Keratinocyte (primary cell): Measurements from ENCODE around the gene KIAA1958. TPM values are rescaled to one million over a fixed set of nuclear protein-coding genes. Genes with fewer than 3 reads are reported as not detected.
A peak's percentile ranks its signal among the peaks of the same experiment; 100 is the strongest.

Experiments used
- DNase-seq: peaks from one replicate; pipeline ENCODE4 v3.0.0-alpha.2; 2011; ENCODE audit warnings: low read depth, missing footprints, low spot score
- FAIRE-seq: peaks from 2 replicates; lab custom pipeline; 2011; peaks lifted over from hg19 to GRCh38; lab: Jason Lieb, UNC
- H2AFZ ChIP-seq: 2 replicates; pipeline ENCODE4 v1.6.0; 2012; ENCODE audit warnings: low read length, control low read depth, inconsistent platforms; ENCODE audit not compliant: control insufficient read depth
- H3K27ac ChIP-seq: 2 replicates; pipeline ENCODE4 v1.5.1; 2011; ENCODE audit warnings: low read length; ENCODE audit not compliant: control insufficient read depth, insufficient read depth
- H3K27me3 ChIP-seq: 3 replicates; pipeline ENCODE4 v1.6.0; 2011; ENCODE audit warnings: low read length; ENCODE audit not compliant: control insufficient read depth, insufficient read depth; ENCODE audit errors: extremely low read depth
- H3K36me3 ChIP-seq, 2 experiments: 2 replicates in 1 of 2; 3 replicates in 1 of 2; pipeline ENCODE4 v1.5.1; 2011; ENCODE audit warnings: low read length in 2 of 2, mild to moderate bottlenecking in 1 of 2; ENCODE audit not compliant: control insufficient read depth in 2 of 2, insufficient read depth in 2 of 2; ENCODE audit errors: extremely low read depth in 1 of 2
- H3K4me1 ChIP-seq: 3 replicates; pipeline ENCODE4 v1.5.1; 2011; ENCODE audit warnings: low read length; ENCODE audit not compliant: control insufficient read depth, insufficient read depth; ENCODE audit errors: extremely low read depth
- H3K4me2 ChIP-seq: 3 replicates; pipeline ENCODE4 v1.6.0; 2011; ENCODE audit warnings: low read depth, low read length; ENCODE audit not compliant: control insufficient read depth, insufficient read depth; ENCODE audit errors: extremely low read depth
- H3K4me3 ChIP-seq, 3 experiments: fragments of 200-600 bp in 1 of 3; sonication (generic) in 1 of 3; 2 replicates in 2 of 3; 3 replicates in 1 of 3; pipeline ENCODE4 v1.5.1; 2011 to 2016; ENCODE audit warnings: low read length in 3 of 3, mild to moderate bottlenecking in 3 of 3, control low read depth in 2 of 3, inconsistent platforms in 1 of 3, low read depth in 1 of 3, mixed read lengths in 1 of 3, mixed run types in 1 of 3, moderate library complexity in 1 of 3; ENCODE audit not compliant: control insufficient read depth in 2 of 3, insufficient read depth in 2 of 3; ENCODE audit errors: extremely low read depth in 1 of 3
- H3K79me2 ChIP-seq: 2 replicates; pipeline ENCODE4 v1.6.0; 2012; ENCODE audit warnings: low read length; ENCODE audit not compliant: control insufficient read depth, insufficient read depth
- H3K9ac ChIP-seq: 3 replicates; pipeline ENCODE4 v1.6.0; 2011; ENCODE audit warnings: low read length; ENCODE audit not compliant: control insufficient read depth, insufficient read depth; ENCODE audit errors: extremely low read depth
- H3K9me1 ChIP-seq: 3 replicates; pipeline ENCODE4 v1.6.0; 2011; ENCODE audit warnings: low read length; ENCODE audit not compliant: control insufficient read depth, insufficient read depth; ENCODE audit errors: extremely low read depth
- H3K9me3 ChIP-seq: 2 replicates; pipeline ENCODE4 v1.5.1; 2012; ENCODE audit warnings: low read depth, low read length; ENCODE audit not compliant: control insufficient read depth
- H4K20me1 ChIP-seq: 3 replicates; pipeline ENCODE4 v1.6.0; 2011; ENCODE audit warnings: low read length; ENCODE audit not compliant: control insufficient read depth, insufficient read depth; ENCODE audit errors: extremely low read depth
- CTCF ChIP-seq, 3 experiments: IDR thresholded peaks in 1 of 3; conservative IDR thresholded peaks in 1 of 3; optimal IDR thresholded peaks in 1 of 3; 2 replicates in 2 of 3; 3 replicates in 1 of 3; pipeline versions ENCODE3 to v1.5.1; 2011; ENCODE audit warnings: low read length in 3 of 3, mild to moderate bottlenecking in 3 of 3, moderate library complexity in 2 of 3, control low read depth in 1 of 3, inconsistent platforms in 1 of 3; ENCODE audit not compliant: insufficient read depth in 2 of 3; ENCODE audit errors: extremely low read depth in 1 of 3
- EZH2 ChIP-seq: IDR thresholded peaks from one replicate; pipeline ENCODE4 v1.6.1; 2012; ENCODE audit warnings: inconsistent platforms, mild to moderate bottlenecking, low read length, moderate library complexity
- dilution Hi-C: fragments of 300-500 bp; cut with MboI; formaldehyde crosslinking; loops from one replicate; pipeline ENCODE4 v1.7.0; 2020; ENCODE audit warnings: low sequenced_read_pairs; ENCODE audit not compliant: extremely low pct_ligation_motif_present
- polyA plus RNA-seq, 5 experiments: library from polyadenylated mRNA; depleted of rRNA in 3 of 5; stranded (reverse) in 3 of 5; stranded (forward) in 1 of 5; unstranded in 1 of 5; fragments of >200 nt; gene quantifications; 1 replicate in 1 of 5; 2 replicates in 3 of 5; 3 replicates in 1 of 5; pipeline versions ENCODE4 v1.2.1 to v1.2.3, GENCODE V29; 2011 to 2012; ENCODE audit warnings: missing spikeins in 2 of 5, low read depth in 1 of 5, low replicate concordance in 1 of 5

KIAA1958 gene
- polyA plus RNA-seq, 1 donor (not counting 4 experiments of a cell fraction or from before 2014, with no cell fraction given): 0.84 TPM

DNA sequence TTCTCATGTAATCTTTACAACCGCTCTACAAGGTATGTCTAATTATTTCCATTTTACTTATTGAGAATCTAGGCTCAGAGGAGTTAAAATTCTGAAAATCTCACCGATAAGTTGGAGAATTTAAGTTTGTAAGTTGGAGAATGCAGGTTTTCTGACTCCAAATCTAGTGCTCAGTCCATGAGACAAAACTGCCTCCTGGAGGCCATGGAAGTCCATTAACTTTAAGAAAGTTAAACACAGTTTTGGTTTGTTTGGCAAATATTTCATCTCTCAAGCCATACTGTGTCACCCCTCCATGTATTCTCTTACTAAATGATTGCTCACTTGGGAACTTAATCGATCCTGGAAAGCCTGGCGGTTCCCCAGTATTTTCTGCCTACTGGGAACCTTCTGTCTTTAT, 178.7 kb downstream of the KIAA1958 start:
- Histone ChIP-seq H3K4me2 (no peak overlapping the region), H3K4me1 (no peaks in the 10 kb centered on the region), H3K9me1 (no peaks in the 10 kb centered on the region), H3K27ac (no peak overlapping the region), H4K20me1 (no peaks in the 10 kb centered on the region), H3K4me3 (no peak overlapping the region), H2AFZ (no peak overlapping the region), H3K27me3 (no peaks in the 10 kb centered on the region), H3K9ac (no peak overlapping the region), H3K9me3 (no peaks in the 10 kb centered on the region), H3K36me3 (no peaks in the 10 kb centered on the region), H3K79me2 (no peaks in the 10 kb centered on the region)
- DNase-seq: no peak
- FAIRE-seq: no peak
- TF ChIP-seq EZH2 (no peak), CTCF (optimal IDR thresholded peaks at IDR 0.05 in 1 of 3, IDR thresholded peaks at IDR 0.05 in 1 of 3, conservative IDR thresholded peaks at IDR 0.05 in 1 of 3; ENCODE audit: extremely low read depth in 1 of 3, insufficient read depth in 2 of 3, low read length in 3 of 3) (peak; percentile 19 to 38 (median 33))
- dilution Hi-C loops: no loop called here

DNA sequence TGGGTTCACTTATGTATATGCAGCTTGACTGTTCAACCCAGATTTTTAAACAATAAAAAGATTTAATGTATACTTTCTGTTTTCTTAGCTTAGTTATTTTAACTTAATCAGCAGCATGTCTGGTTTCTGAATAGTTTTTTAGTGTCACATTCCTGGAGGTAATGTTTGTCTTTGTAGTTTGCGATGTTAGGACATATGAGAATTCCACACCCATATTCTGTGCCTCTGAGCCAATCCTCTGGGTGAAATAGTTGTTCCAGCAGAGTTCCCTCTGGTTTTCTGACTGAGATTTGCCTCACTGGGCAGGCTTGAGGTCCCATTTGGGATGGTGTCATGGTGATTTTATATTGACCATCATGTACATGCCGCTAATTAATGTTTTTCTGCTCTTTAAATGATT, 182.7 kb downstream of the KIAA1958 start:
- dilution Hi-C loops: no loop called here
- Histone ChIP-seq H3K79me2 (no peaks in the 10 kb centered on the region), H3K4me2 (no peak overlapping the region), H3K9me3 (no peaks in the 10 kb centered on the region), H3K9ac (no peak overlapping the region), H3K36me3 (no peaks in the 10 kb centered on the region), H3K9me1 (no peaks in the 10 kb centered on the region), H3K4me1 (no peaks in the 10 kb centered on the region), H2AFZ (no peak overlapping the region), H4K20me1 (no peaks in the 10 kb centered on the region), H3K27me3 (no peaks in the 10 kb centered on the region), H3K4me3 (no peak overlapping the region), H3K27ac (no peak overlapping the region)
- TF ChIP-seq EZH2 (no peak), CTCF (optimal IDR thresholded peaks at IDR 0.05 in 1 of 3, IDR thresholded peaks at IDR 0.05 in 1 of 3, conservative IDR thresholded peaks at IDR 0.05 in 1 of 3; ENCODE audit: extremely low read depth in 1 of 3, insufficient read depth in 2 of 3, low read length in 3 of 3) (no peak)
- FAIRE-seq: no peak
- no peak for DNase-seq
